Measurements from ENCODE around the gene PTPRN2.
"Not testable (repeated sequence)": the region's sequence is repeated elsewhere in the genome, so short reads cannot be mapped to it uniquely, and the experiment has no call there.

The PTPRN2 gene

GRCh38 chr7:158286210-158286609 is 301.4 kb downstream of the PTPRN2 start:
- no peak for DNase-seq

GRCh38 chr7:158285383-158285770 is 302.2 kb downstream of the PTPRN2 start:
- no peak for DNase-seq

- DNase-seq = no peak
Observed at GRCh38 chr7:158284617-158285382, 302.8 kb downstream of the PTPRN2 start.

DNA sequence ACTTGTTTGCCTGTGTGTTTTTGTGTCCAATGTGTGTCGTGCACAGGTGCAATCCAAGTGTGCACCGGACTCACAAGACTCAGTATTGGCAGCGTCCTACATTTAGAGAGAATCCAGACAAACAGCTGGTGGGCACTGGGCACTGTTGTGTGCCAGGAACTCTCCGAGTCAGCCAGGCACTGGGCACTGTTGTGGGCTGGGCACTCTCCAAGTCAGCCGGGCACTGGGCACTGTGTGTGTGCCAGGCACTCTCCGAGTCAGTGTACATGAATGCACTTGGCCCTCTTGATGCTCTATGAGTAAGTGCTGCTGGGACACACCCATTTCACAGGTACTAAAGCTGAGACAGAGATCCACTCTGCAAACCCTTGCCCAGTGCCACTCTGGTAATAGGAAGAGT is 303.5 kb downstream of the PTPRN2 start:
- DNase-seq = no peak

- peak; percentile 72 for DNase-seq
Observed at GRCh38 chr7:158283016-158283974, 304.3 kb downstream of the PTPRN2 start.

DNA sequence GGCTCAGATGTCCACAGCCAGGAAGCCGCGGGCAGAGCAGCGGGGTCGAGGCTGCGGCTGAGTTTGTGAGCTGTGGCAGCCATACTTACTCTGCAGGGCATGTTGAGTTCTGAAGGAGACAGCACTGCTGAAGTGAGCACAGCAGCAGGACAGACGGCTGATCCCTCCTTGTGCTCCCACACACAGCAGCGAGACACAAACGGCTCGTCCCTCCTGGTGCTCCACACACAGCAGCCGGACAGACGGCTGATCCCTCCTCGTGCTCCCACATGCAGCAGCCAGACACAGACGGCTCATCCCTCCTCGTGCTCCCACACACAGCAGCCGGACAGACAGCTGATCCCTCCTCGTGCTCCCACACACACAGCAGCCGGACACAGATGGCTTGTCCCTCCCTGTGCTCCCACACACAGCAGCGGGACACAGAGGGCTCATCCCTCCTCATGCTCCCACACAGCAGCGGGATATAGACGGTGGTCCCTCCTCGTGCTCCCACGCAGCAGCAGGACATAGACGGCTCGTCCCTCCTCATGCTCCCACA is 305.1 kb downstream of the PTPRN2 start:
- DNase-seq = no peak

GRCh38 chr7:158281441-158281840 is 306.2 kb downstream of the PTPRN2 start:
- DNase-seq = no peak

GRCh38 chr7:158280448-158281144 is 307.0 kb downstream of the PTPRN2 start:
- no peak for DNase-seq

GRCh38 chr7:158279539-158280447 is 307.8 kb downstream of the PTPRN2 start:
- no peak for DNase-seq

DNA sequence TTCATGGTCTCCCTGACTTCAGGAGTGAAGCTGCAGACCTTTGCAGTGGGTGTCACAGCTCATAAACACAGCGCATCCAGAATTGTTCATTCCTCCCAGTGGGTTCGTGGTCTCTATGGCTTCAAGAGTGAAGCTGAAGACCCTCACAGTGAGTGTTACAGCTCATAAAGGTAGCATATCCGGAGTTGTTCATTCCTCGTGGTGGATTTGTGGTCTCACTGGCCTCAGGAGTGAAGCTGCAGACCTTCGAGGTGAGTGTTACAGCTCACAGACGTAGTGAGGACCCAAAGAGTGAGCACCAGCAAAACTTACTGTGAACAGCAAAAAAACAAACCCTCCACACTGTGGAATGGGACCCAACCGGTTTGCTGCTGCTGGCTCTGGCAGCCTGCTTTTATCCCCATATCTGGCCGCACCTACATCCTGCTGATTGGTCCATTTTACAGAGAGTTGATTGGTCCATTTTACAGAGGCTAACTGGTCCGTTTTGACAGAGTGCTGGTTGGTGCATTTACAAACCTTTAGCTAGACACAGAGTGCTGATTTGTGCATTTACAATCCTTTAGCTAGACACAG is 308.8 kb downstream of the PTPRN2 start:
- no peak for DNase-seq

GRCh38 chr7:158277219-158278141 is 310.1 kb downstream of the PTPRN2 start:
- DNase-seq = no peak

DNA sequence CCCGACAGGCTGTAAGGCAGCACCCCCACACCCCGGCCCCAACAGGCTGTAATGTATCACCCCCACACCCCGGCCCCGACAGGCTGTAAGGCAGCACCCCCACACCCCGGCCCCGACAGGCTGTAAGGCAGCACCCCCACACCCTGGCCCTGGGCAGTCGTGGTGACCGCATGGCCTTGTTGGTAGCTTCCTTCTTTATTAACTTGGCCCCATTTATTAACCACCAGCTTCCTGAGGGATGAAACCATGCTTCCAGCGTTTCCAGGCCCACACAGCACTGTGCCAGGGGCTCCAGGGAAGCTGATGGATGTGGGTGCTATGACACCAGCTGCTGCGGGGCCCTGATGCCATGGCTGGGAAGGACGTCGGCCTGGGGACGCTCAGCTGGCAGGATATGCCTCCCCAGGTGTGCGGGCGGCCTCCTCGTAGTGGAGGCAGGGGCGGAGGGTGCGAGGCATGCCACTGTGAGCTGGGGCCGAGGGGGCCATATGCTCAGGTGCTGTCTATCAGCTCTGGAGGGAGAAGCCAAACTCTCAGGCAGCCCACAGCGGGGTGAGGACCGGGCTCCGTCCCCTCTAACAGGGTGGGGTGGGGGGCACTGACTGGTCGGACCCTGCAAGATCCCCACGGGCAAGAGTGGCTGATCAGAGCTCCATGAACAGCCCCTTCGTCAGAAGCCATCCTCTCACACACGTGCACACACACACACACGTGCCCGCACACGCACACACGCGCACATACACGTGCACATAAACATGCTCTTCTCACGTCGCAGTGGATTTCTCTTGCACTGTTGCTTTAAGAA is 311.0 kb downstream of the PTPRN2 start:
- no peak for DNase-seq

- DNase-seq = no peak
Observed at GRCh38 chr7:158275711-158276413, 311.8 kb downstream of the PTPRN2 start.

- DNase-seq = peak; percentile 13
Observed at GRCh38 chr7:158274996-158275395, 312.6 kb downstream of the PTPRN2 start.

- no peak for DNase-seq
Observed at GRCh38 chr7:158274404-158274811, 313.2 kb downstream of the PTPRN2 start.

GRCh38 chr7:158273756-158274342 is 313.8 kb downstream of the PTPRN2 start:
- DNase-seq = not testable (repeated sequence)

DNA sequence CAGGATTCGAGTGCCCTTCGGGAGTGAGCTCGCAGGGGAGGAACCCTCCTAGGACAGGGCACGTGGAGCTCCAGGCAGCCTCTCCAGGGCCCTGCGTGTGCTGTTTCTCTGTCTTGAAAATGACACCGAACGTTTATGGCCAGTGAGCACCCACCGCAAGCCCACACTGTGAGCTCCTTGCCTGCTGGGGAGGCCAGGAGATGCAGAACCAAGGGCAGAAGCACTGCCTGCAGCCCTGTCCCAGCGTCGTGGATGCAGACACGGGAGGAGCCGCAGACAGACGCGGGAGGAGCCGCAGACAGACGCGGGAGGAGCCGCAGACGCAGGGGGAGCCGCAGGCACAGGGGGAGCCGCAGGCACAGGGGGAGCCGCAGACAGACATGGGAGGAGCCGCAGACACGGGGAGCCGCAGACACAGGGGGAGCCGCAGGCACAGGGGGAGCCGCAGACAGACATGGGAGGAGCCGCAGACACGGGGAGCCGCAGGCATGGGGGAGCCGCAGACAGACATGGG is 314.4 kb downstream of the PTPRN2 start:
- no peak for DNase-seq

GRCh38 chr7:158272509-158273137 is 315.0 kb downstream of the PTPRN2 start:
- no peak for DNase-seq

Data from NCI-H146 (cell line).